Osteocyte (in vitro differentiated cells): ENCODE results near the gene KLHDC7A. TPM values are rescaled to one million over a fixed set of nuclear protein-coding genes. Genes with fewer than 3 reads are reported as not detected.

Source experiments
- DNase-seq: peaks from one replicate; pipeline ENCODE4 v3.0.0; 2021; ENCODE audit warnings: mixed read lengths; ENCODE audit not compliant: unreplicated experiment; ENCODE audit errors: extremely low spot score
- H3K27ac Mint-ChIP-seq: one replicate; pipeline ENCODE4 v1.8.0; 2021; ENCODE audit warnings: mild to moderate bottlenecking, mixed read lengths; ENCODE audit not compliant: unreplicated experiment
- H3K27me3 Mint-ChIP-seq: one replicate; pipeline ENCODE4 v1.8.0; 2021; ENCODE audit warnings: mixed read lengths; ENCODE audit not compliant: unreplicated experiment
- H3K36me3 Mint-ChIP-seq: one replicate; pipeline ENCODE4 v1.8.0; 2021; ENCODE audit warnings: mixed read lengths; ENCODE audit not compliant: unreplicated experiment
- H3K4me1 Mint-ChIP-seq: one replicate; pipeline ENCODE4 v1.8.0; 2021; ENCODE audit warnings: mixed read lengths; ENCODE audit not compliant: unreplicated experiment
- H3K4me3 Mint-ChIP-seq: one replicate; pipeline ENCODE4 v1.8.0; 2021; ENCODE audit warnings: mild to moderate bottlenecking, moderate library complexity, mixed read lengths; ENCODE audit not compliant: unreplicated experiment
- H3K9me3 Mint-ChIP-seq: one replicate; pipeline ENCODE4 v1.8.0; 2021; ENCODE audit warnings: mixed read lengths; ENCODE audit not compliant: unreplicated experiment
- total RNA-seq: library from RNA; stranded (reverse); gene quantifications from 2 replicates; pipeline ENCODE4 v1.2.1, GENCODE V29; 2021
- TF ChIP-seq, protein P1 (sequence below): fragments of 200-600 bp; sonication (generic); IDR thresholded peaks from 2 replicates; pipeline ENCODE4 v1.5.0; 2021; ENCODE audit warnings: antibody characterized with exemption, mild to moderate bottlenecking, moderate library complexity

KLHDC7A gene
- total RNA-seq, 1 donor from 2014 or later: not detected

DNA sequence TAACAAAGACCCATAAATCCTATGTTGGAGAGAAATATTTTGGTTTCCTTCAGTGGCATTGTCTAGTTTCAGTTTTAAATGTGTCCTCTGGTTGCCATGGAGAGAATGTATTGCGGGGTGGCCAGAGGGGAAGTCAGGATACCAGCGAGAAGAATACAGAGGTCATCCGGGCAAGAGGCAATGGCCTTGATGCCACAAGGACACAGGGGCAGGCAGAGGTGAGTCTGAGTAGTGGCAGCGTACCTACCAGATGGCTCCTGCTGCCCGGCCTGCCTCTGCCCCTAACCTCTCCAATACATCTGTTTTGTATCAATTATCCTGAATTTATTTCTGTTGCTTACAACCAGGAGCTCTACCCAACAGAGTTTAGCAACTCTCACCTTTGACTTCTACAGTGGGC lies 14.9 kb downstream of the KLHDC7A start:
- DNase-seq: peak; percentile 62
- TF ChIP-seq, protein P1, sequence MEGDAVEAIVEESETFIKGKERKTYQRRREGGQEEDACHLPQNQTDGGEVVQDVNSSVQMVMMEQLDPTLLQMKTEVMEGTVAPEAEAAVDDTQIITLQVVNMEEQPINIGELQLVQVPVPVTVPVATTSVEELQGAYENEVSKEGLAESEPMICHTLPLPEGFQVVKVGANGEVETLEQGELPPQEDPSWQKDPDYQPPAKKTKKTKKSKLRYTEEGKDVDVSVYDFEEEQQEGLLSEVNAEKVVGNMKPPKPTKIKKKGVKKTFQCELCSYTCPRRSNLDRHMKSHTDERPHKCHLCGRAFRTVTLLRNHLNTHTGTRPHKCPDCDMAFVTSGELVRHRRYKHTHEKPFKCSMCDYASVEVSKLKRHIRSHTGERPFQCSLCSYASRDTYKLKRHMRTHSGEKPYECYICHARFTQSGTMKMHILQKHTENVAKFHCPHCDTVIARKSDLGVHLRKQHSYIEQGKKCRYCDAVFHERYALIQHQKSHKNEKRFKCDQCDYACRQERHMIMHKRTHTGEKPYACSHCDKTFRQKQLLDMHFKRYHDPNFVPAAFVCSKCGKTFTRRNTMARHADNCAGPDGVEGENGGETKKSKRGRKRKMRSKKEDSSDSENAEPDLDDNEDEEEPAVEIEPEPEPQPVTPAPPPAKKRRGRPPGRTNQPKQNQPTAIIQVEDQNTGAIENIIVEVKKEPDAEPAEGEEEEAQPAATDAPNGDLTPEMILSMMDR: no peak
- no peaks in the 10 kb centered on the region for H3K4me1 Mint-ChIP-seq
- H3K36me3 Mint-ChIP-seq: no peaks in the 10 kb centered on the region
- no peaks in the 10 kb centered on the region for H3K27me3 Mint-ChIP-seq
- H3K27ac Mint-ChIP-seq: no peak overlapping the region
- no peaks in the 10 kb centered on the region for H3K9me3 Mint-ChIP-seq
- no peak overlapping the region for H3K4me3 Mint-ChIP-seq

DNA sequence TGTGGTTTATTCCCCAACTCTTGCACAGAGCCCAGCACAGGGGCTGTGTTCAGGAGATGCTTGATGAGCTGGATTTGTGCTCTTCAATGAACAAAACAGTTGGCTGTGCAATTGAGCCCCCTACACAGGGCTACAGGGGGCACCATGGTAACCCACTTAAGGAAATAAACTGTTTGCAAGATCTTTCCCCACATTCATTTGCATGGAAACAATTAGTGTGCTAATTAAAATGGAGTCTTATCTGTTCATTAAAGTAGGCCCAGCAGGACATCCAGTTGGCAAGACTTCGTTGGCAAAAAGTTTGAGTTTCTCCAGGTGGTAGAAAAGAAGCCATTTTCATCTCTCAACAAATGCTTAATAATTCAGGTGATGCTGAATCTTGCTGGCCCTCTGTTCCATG lies 15.3 kb downstream of the KLHDC7A start:
- TF ChIP-seq, protein P1: no peak
- H3K27me3 Mint-ChIP-seq: no peaks in the 10 kb centered on the region

DNA sequence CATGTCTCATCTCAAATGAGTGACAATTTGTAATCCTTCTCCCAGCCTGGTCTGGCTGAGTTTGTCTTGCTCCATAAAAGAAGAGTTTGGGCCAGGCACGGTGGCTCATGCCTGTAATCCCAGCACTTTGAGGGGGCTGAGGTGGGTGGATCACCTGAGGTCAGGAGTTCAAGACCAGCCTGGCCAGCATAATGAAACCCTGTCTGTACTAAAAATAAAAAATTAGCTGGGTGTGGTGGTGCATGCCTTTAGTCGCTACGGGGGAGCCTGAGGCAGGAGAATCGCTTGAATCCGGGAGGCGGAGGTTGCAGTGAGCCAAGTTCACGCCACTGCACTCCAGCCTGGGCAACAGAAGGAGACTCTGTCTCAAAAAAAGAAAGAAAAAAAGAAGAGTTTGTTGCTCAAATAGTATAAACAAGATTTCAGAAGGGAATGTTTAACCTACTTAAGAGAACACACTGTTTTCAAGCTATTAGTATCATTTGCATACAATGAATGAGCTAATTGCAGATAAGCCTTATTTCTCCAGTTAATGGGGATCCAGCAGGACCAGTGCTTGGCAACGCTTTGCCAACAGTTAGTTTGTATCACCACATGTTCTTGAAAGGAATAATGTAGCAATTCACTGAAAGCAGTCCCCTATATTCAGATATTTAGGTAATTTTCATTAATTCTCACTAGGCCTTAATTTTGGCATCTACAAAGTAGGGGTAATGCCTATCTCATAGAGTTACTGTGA lies 15.9 kb downstream of the KLHDC7A start:
- DNase-seq: peak; percentile 57
- TF ChIP-seq, protein P1: no peak
- H3K27me3 Mint-ChIP-seq: no peaks in the 10 kb centered on the region
- H3K27ac Mint-ChIP-seq: no peak overlapping the region
- no peaks in the 10 kb centered on the region for H3K4me1 Mint-ChIP-seq
- H3K9me3 Mint-ChIP-seq: no peaks in the 10 kb centered on the region
- H3K4me3 Mint-ChIP-seq: no peak overlapping the region
- no peaks in the 10 kb centered on the region for H3K36me3 Mint-ChIP-seq

More for the DNA sequence above, 15.3 kb downstream of the KLHDC7A start:
- no peaks in the 10 kb centered on the region for H3K36me3 Mint-ChIP-seq
- H3K27ac Mint-ChIP-seq: no peak overlapping the region
- no peak for DNase-seq
- no peaks in the 10 kb centered on the region for H3K4me1 Mint-ChIP-seq
- no peak overlapping the region for H3K4me3 Mint-ChIP-seq
- H3K9me3 Mint-ChIP-seq: no peaks in the 10 kb centered on the region

DNA sequence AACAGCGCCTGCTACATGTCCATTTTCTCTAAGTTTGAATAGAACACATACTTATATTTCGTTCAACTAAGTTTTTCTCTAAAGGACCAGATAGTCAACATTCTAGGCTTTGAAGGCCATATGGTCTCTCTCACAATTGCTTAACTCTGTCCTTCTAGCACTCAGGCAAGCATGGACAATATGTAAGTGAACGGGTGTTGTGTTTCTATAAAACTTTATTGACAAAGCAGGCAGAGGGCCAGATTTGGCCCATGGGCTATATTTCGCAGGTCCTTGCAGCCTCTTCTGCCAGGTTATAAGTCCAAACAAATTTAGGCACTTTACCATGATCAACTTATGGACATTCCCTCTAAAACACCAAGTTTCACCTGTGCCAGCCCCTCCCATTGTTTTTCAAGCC lies 21.1 kb downstream of the KLHDC7A start:
- Mint-ChIP-seq H3K9me3 (no peaks in the 10 kb centered on the region), H3K36me3 (no peaks in the 10 kb centered on the region), H3K4me1 (no peaks in the 10 kb centered on the region), H3K27ac (no peak overlapping the region), H3K27me3 (no peaks in the 10 kb centered on the region), H3K4me3 (no peak overlapping the region)
- TF ChIP-seq, protein P1: no peak
- DNase-seq: no peak

DNA sequence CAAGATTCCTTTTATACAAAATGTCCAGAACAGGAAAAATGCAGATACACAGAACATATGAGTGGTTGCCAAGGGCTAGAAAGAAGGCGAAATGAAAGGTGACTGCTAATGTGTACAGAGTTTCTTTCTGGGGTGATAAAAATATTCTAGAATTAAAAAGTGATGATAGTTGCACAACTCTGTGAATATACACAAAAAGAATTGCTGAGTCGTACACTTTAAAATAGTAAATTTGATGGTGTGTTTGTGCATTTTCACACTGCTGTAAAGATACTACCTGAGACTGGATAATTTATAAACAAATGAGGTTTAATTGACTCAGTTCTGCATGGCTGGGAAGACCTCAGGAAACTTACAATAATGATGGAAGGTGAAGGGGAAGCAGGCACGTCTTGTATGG lies 23.9 kb downstream of the KLHDC7A start:
- Mint-ChIP-seq H3K4me3 (no peak overlapping the region), H3K4me1 (no peaks in the 10 kb centered on the region), H3K27me3 (no peaks in the 10 kb centered on the region), H3K9me3 (peaks cover 14% of the 10 kb centered on the region), H3K27ac (no peak overlapping the region), H3K36me3 (no peaks in the 10 kb centered on the region)
- TF ChIP-seq, protein P1: no peak
- no peak for DNase-seq
